Gastrocnemius medialis (tissue), 4 donors: ENCODE measurements around the gene VPS26B. TPM values are rescaled to one million over a fixed set of nuclear protein-coding genes. Genes with fewer than 3 reads are reported as not detected.
A peak's percentile ranks its signal among the peaks of the same experiment; 100 is the strongest.
"Not testable (repeated sequence)": the region's sequence is repeated elsewhere in the genome, so short reads cannot be mapped to it uniquely, and the experiment has no call there.

Experiments
- ATAC-seq, 2 donors: fragments of 150-250 bp; one replicate each; pipeline ENCODE4 v1.9.1; 2016
- DNase-seq, 2 donors: peaks; one replicate each; pipeline ENCODE4 v3.0.0-alpha.2; 2019
- H3K27ac ChIP-seq, 4 donors: fragments of 200-600 bp; sonication (generic); 1 replicate in 1 of 4; 2 replicates in 3 of 4; pipeline ENCODE4 v1.5.1; 2016 to 2018; ENCODE audit warnings: mild to moderate bottlenecking in 2 of 4, moderate library complexity in 1 of 4
- H3K27me3 ChIP-seq, 3 donors: fragments of 200-600 bp; sonication (generic) in 2 of 3; 1 replicate in 1 of 3; 2 replicates in 2 of 3; pipeline versions ENCODE4 v1.5.1 to v1.6.0; 2016 to 2019; ENCODE audit warnings: mild to moderate bottlenecking in 1 of 3, moderate library complexity in 1 of 3
- H3K36me3 ChIP-seq, 2 donors: fragments of 200-600 bp; sonication (generic) in 1 of 2; one replicate each; pipeline ENCODE4 v1.5.1; 2017 to 2018
- H3K4me1 ChIP-seq, 2 donors: fragments of 200-600 bp; sonication (generic) in 1 of 2; one replicate each; pipeline ENCODE4 v1.5.1; 2016 to 2017; ENCODE audit warnings: mild to moderate bottlenecking in 2 of 2
- H3K4me3 ChIP-seq, 4 donors: fragments of 200-600 bp; sonication (generic) in 3 of 4; 1 replicate in 1 of 4; 2 replicates in 3 of 4; pipeline ENCODE4 v1.5.1; 2016 to 2019; ENCODE audit warnings: mild to moderate bottlenecking in 2 of 4
- H3K9me3 ChIP-seq, 3 donors: fragments of 200-600 bp; sonication (generic) in 2 of 3; 1 replicate in 1 of 3; 2 replicates in 2 of 3; pipeline ENCODE4 v1.5.1; 2016 to 2019
- CTCF ChIP-seq, 5 experiments: fragments of 450-650 bp in 3 of 5; fragments of 200-600 bp in 2 of 5; sonication (generic) in 2 of 5; IDR thresholded peaks in 4 of 5; conservative IDR thresholded peaks in 1 of 5; 1 replicate in 4 of 5; 2 replicates in 1 of 5; pipeline ENCODE4 v1.5.1; 2016 to 2019; ENCODE audit warnings: antibody characterized with exemption in 5 of 5, mild to moderate bottlenecking in 3 of 5, moderate library complexity in 3 of 5
- POLR2A ChIP-seq, 2 donors: fragments of 450-650 bp; IDR thresholded peaks; one replicate each; pipeline ENCODE4 v1.6.1; 2017; ENCODE audit warnings: antibody characterized with exemption in 2 of 2, mild to moderate bottlenecking in 2 of 2, moderate library complexity in 2 of 2
- in situ Hi-C, 4 donors: fragments of 200-750 bp; cut with MboI; loops; one replicate each; pipeline versions ENCODE4 v1.15.0 to v1.8.0; 2017; ENCODE audit warnings: low sequenced_read_pairs in 4 of 4
- intact Hi-C: fragments of 100-400 bp; cut with DNase I; formaldehyde crosslinking; loops from one replicate; pipeline ENCODE4 v1.15.1; 2023; ENCODE audit warnings: low total_unique reads
- total RNA-seq, 4 donors: library from RNA; depleted of rRNA; stranded (reverse); fragments of >200 nt; gene quantifications; one replicate each; pipeline versions ENCODE4 v1.1.0 to v1.2.3, GENCODE V29; 2016

Gene VPS26B
- total RNA-seq, 4 donors from 2014 or later, result 15.4 to 32.9 (median 22.2) TPM

- intact Hi-C loops, result no loop called here
- H3K36me3 ChIP-seq, result no peaks in the 10 kb centered on the region
- TF ChIP-seq CTCF (IDR thresholded peaks at IDR 0.05 in 4 of 5, conservative IDR thresholded peaks at IDR 0.05 in 1 of 5), result no peak
- no peak for TF ChIP-seq POLR2A (IDR thresholded peaks at IDR 0.05)
- no peak for ATAC-seq
- H3K9me3 ChIP-seq, result no peaks in the 10 kb centered on the region
- H3K27ac ChIP-seq, result no peak overlapping the region
- peaks cover 60 to 88% (median 73%) of the 10 kb centered on the region in 3 donors for H3K27me3 ChIP-seq
- peaks cover 0 to 10% of the 10 kb centered on the region in 2 donors for H3K4me1 ChIP-seq
- DNase-seq, result no peak
- H3K4me3 ChIP-seq, result peak overlapping the region; percentile 25 to 44 (median 32)
- in situ Hi-C loops, result no loop called here
Measured at GRCh38 chr11:134276396-134277182, 52.1 kb downstream of the VPS26B start.

- TF ChIP-seq CTCF (IDR thresholded peaks at IDR 0.05 in 4 of 5, conservative IDR thresholded peaks at IDR 0.05 in 1 of 5), result no peak
- no peak for TF ChIP-seq POLR2A (IDR thresholded peaks at IDR 0.05)
- no peak for DNase-seq
- Histone ChIP-seq H3K27me3 (peaks cover 55 to 81% (median 65%) of the 10 kb centered on the region in 3 donors), H3K36me3 (no peaks in the 10 kb centered on the region), H3K4me3 (peak overlapping the region in 1 of 4 donors; percentile 44), H3K4me1 (peaks cover 0 to 10% of the 10 kb centered on the region in 2 donors), H3K9me3 (no peaks in the 10 kb centered on the region), H3K27ac (no peak overlapping the region)
- no peak for ATAC-seq
- in situ Hi-C loops (no loop called here), intact Hi-C loops (no loop called here)
Measured at GRCh38 chr11:134277183-134278001, 52.9 kb downstream of the VPS26B start.

GRCh38 chr11:134278356-134278755 is 53.9 kb downstream of the VPS26B start:
- Histone ChIP-seq H3K27me3 (peaks cover 51 to 73% (median 55%) of the 10 kb centered on the region in 3 donors), H3K4me3 (no peak overlapping the region), H3K9me3 (no peaks in the 10 kb centered on the region), H3K4me1 (peaks cover 0 to 10% of the 10 kb centered on the region in 2 donors), H3K36me3 (no peaks in the 10 kb centered on the region), H3K27ac (no peak overlapping the region)
- in situ Hi-C loops, result no loop called here
- no peak for ATAC-seq
- no peak for DNase-seq
- TF ChIP-seq CTCF (IDR thresholded peaks at IDR 0.05 in 4 of 5, conservative IDR thresholded peaks at IDR 0.05 in 1 of 5) (no peak), POLR2A (IDR thresholded peaks at IDR 0.05) (no peak)
- intact Hi-C loops, result no loop called here

- peaks cover 20 to 42% (median 23%) of the 10 kb centered on the region in 3 donors for H3K27me3 ChIP-seq
- DNase-seq, in situ Hi-C loops, H3K4me3 ChIP-seq, H3K9me3 ChIP-seq, intact Hi-C loops, H3K36me3 ChIP-seq, H3K4me1 ChIP-seq, H3K27ac ChIP-seq, ATAC-seq: not testable (repeated sequence)
Measured at GRCh38 chr11:134281635-134282034, 57.2 kb downstream of the VPS26B start.
